GM19395 (cell line): ENCODE measurements around the gene CSMD2.

Source experiments
- ATAC-seq: cut with Tn5 transposase; IDR thresholded peaks from one replicate; pipeline ENCODE4 v1.9.1; 2021; ENCODE audit warnings: mild to moderate bottlenecking, moderate library complexity; ENCODE audit not compliant: unreplicated experiment

Gene CSMD2

GRCh38 chr1:33725556-33726160, 439.4 kb downstream of the CSMD2 start:
- ATAC-seq = no peak

DNA sequence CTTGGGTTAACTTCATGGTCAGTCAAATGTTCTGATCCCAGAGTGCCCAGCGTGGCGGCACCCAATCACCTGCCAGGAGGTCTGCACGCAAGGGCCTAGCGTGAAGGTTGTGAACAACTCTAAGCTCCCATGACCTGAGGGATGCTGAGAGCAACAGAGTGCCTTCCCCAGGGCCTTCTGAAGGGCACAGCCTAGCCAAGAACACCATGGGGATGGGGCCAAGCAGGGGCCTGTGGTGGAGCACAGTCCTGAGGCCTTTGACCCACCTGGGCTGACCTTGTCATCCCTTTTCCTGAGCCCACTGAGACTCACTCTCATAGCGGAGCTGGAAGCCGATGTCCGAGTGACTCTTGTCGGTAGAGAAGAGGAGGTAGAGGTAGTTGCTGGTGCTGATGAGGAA, 440.0 kb downstream of the CSMD2 start:
- ATAC-seq = no peak

- no peak for ATAC-seq
Observed at GRCh38 chr1:33724348-33724747, 440.7 kb downstream of the CSMD2 start.

DNA sequence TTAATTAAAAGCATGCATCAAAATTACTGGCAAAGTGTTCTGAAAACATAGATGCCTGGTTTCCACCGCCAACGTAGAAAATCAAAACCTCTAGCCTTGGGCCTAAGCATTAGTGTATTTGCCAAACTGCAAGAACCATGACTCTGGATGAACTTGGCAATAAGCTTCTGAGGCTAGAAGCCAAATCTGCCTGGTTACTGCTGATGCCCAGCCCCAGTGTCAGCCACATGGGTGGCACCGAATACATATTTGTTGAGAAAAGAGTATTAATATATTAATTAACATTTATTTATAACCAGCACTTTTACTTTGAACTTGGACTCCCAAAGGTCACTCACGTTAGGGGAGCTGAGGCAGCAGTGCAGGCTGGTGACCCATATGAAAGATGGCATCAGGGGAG, 441.8 kb downstream of the CSMD2 start:
- no peak for ATAC-seq

- no peak for ATAC-seq
Observed at GRCh38 chr1:33721301-33721815, 443.7 kb downstream of the CSMD2 start.

DNA sequence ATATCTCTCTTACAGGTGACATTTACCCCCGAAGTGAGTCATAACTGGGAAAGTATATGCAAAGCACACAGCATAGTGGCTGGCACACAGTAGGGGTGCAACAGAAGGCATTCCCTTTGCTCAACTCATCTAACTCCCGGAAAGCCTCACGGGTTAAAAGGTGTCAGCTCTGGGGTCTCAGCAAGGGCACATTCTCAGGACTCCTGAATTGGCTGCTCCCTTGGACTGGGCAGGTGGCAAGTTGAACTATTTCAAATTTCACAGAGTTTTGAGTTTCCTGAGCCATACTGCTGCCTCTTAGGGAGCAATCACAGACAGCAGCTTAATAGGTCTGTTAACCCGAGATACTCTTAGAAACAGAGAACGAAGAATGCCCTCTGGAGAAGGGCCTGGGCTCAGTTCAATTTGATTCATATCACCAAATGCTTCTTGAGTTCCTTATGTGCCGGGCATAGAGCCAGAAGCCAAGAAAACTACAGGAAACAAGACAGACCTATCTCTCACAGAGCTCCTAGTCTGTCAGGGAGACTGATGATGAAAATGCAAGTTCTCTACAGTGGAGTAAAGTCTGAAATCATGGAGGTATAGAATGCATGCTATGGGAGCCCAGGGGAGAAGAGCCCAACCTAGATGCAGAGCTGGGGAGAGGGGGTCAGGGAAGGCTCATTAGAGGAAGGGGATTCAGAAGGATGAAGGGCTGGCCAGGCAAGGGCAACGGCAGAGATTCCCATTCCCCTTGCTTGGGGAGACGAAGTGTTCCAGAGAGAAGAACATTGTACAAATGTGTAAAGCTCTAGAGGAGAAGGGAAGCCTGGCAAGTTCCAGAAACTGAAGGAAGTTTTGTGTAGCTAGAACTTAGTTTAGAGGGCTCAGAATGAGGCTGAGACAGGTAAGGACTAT, 445.0 kb downstream of the CSMD2 start:
- no peak for ATAC-seq

DNA sequence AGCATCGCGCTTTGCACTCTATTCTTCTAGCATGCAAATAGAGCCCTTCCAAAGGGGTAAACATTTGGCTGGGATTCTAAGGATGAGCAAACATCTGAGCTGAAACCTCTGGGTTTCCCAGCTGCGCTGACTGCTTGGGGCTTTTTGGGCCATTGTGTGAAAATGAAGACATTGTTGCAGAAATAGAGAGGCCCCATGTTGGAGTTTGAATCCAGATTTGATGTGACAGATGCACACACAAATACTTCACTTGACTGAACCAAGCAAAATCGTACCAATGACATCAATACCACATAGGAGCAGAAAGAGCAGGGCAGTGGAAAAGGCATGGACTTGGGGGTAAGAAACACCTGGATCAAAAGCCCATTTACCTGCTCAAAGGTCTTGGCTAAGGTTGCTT, 445.7 kb downstream of the CSMD2 start:
- ATAC-seq = no peak

- no peak for ATAC-seq
Observed at GRCh38 chr1:33718186-33718585, 446.8 kb downstream of the CSMD2 start.

GRCh38 chr1:33716976-33717688, 447.9 kb downstream of the CSMD2 start:
- ATAC-seq = no peak

GRCh38 chr1:33715195-33715811, 449.7 kb downstream of the CSMD2 start:
- ATAC-seq = no peak

DNA sequence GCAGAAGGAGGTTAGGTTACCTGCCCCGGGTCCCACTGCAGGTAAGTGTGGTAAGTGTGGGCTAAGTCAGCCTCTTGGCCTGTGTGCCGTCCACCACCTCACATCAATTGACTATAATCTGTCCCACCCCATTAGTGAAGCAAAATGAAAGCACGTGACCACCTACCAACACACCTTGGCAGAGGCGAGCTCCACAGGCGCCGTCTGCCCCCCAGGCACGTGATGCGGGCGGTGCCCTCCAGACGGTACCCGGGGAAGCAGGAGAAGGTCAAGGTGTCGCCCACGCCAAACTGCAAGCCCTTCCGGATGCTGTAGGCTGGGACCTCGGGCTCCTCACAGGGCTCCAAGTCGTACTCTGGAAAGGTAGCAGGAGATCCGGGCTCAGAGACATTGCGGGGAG, 450.6 kb downstream of the CSMD2 start:
- ATAC-seq = no peak

- no peak for ATAC-seq
Observed at GRCh38 chr1:33713058-33713877, 451.8 kb downstream of the CSMD2 start.

DNA sequence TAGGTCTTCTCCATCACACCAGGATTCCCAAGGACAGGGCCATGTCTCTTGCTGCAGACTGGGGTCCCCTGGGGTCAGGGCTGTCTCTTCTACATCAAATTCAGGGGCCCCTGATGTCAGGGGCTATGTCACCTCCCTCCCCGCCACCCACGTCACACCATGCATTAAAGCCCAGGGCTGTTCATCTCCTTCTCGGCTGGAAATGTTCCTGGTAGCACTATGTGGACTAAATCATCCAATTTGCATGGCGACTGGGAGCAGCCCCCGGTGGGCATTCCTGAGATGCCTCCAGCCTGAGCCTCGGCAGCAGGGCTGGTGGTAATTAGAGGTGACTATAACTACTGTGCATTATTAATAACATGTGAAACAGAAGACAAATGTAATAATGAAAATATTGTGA, 452.8 kb downstream of the CSMD2 start:
- ATAC-seq = no peak

DNA sequence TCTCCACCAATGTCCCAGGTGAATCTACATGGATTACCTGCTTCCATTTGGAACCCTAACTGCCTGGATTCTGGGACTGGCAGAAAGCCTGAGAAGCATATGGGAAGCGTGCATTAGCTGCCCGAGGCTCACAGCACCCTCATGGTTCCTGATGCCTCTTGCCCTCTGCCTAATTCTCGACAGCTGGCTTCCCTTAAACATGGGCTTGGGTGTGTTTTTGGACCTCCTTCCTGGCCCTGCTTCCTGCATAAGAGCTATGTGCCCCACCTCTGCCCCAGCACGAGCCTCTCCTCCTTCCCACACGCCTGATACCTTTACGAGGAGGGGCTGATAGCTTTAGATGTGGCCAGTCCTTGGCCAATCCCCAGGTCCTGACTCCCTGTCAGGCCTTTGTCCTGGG, 453.5 kb downstream of the CSMD2 start:
- ATAC-seq = no peak

DNA sequence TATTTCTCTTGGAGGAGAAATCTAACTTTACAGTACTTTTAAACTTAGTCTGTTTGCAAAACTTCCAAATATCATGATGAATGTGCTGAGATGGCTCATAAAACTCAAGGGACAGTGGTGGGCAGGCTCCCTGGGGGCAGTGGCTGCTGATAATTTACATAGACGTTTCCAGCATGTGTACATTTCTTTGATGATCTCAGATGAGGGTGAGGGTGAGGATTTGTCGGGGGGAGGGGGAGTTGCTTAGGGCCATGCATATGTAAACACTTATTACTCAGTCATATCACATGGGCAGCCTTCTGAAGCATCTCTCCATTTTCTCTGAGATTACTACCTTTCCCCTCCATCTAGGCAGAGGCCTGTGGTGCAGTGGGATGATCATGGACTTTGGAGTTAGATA, 454.1 kb downstream of the CSMD2 start:
- no peak for ATAC-seq

- ATAC-seq = no peak
Observed at GRCh38 chr1:33709783-33710718, 455.0 kb downstream of the CSMD2 start.

- ATAC-seq = no peak
Observed at GRCh38 chr1:33709174-33709782, 455.8 kb downstream of the CSMD2 start.

- ATAC-seq = no peak
Observed at GRCh38 chr1:33706634-33707255, 458.3 kb downstream of the CSMD2 start.
